ENCODE data around the gene GREB1.

Gene GREB1

DNA sequence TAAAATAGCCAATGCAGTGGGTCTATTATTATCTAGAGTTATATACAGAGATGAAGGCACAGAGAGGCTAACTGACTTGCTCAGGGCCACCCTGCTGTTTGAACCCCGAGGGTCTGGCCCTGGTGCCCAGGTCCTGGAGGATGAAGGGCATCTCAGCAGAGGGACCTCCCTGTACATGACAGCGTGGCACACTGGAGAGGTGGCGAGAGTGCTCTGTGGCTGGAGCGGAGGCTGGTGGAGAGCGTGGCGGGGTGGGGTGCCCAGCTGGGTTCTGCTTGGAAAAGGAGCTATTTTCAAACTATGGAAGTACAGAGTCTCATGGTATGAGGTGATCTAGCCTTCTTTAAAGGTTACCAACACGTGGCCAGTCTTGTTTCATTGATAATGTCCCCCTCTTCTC, 35.8 kb downstream of the GREB1 start:
- Histone ChIP-seq H3K27me3 (peaks cover 0 to 12% of the 10 kb centered on the region in 2 donors), H3K27ac (no peak overlapping the region), H3K4me1 (no peaks in the 10 kb centered on the region), H3K4me3 (no peak overlapping the region), H3K9me3 (no peaks in the 10 kb centered on the region), H3K36me3 (no peaks in the 10 kb centered on the region)
- DNase-seq = peak in 1 of 2 donors; percentile 47
- TF ChIP-seq CTCF (IDR thresholded peaks at IDR 0.05) = no peak
- intact Hi-C loops (cut with DNase I; ENCODE audit: low total_unique reads) = no loop called here

DNA sequence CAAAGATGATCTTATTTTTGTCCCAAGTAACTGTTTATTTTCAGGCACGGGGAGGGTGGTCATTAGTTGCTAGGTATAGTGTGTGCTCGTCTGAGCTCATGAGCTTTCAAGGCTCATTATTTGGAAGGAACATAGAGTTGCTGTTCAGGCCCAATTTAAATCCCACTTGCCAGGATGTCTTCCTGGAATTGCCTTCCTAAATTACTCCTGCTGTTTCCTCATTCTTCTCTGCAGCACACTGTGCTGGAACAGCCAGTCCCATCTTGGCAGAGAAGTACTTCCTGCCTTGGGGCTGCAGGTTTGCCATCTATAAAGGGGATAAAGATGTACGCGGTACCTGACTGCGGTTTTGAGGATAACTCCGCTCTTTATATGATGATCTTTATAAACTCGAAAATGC, 37.3 kb downstream of the GREB1 start:
- intact Hi-C loops (cut with DNase I; ENCODE audit: low total_unique reads) = no loop called here

GRCh38 chr2:11572996-11573395, 39.2 kb downstream of the GREB1 start:
- DNase-seq = peak in 1 of 2 donors; percentile 31
- H3K4me3 ChIP-seq = no peak overlapping the region
- intact Hi-C loops (cut with DNase I; ENCODE audit: low total_unique reads) = no loop called here

More for the DNA sequence above, 37.3 kb downstream of the GREB1 start:
- H3K9me3 ChIP-seq = no peaks in the 10 kb centered on the region
- no peak for TF ChIP-seq CTCF (IDR thresholded peaks at IDR 0.05)
- peaks cover 0 to 12% of the 10 kb centered on the region in 2 donors for H3K27me3 ChIP-seq
- no peaks in the 10 kb centered on the region for H3K4me1 ChIP-seq
- no peak overlapping the region for H3K4me3 ChIP-seq
- no peak overlapping the region for H3K27ac ChIP-seq
- no peaks in the 10 kb centered on the region for H3K36me3 ChIP-seq
- DNase-seq = peak; percentile 31 to 33

GRCh38 chr2:11573418-11574175, 39.8 kb downstream of the GREB1 start:
- intact Hi-C loops (cut with DNase I; ENCODE audit: low total_unique reads) = no loop called here
- H3K36me3 ChIP-seq = no peaks in the 10 kb centered on the region
- H3K4me1 ChIP-seq = no peaks in the 10 kb centered on the region
- no peaks in the 10 kb centered on the region for H3K9me3 ChIP-seq
- no peak for DNase-seq
- H3K4me3 ChIP-seq = no peak overlapping the region
- TF ChIP-seq CTCF (IDR thresholded peaks at IDR 0.05) = no peak
- no peak overlapping the region for H3K27ac ChIP-seq
- H3K27me3 ChIP-seq = peaks cover 0 to 9% of the 10 kb centered on the region in 2 donors

More at GRCh38 chr2:11572996-11573395, 39.2 kb downstream of the GREB1 start:
- Histone ChIP-seq H3K27ac (no peak overlapping the region), H3K9me3 (no peaks in the 10 kb centered on the region), H3K27me3 (peaks cover 0 to 12% of the 10 kb centered on the region in 2 donors), H3K4me1 (no peaks in the 10 kb centered on the region), H3K36me3 (no peaks in the 10 kb centered on the region)
- no peak for TF ChIP-seq CTCF (IDR thresholded peaks at IDR 0.05)

DNA sequence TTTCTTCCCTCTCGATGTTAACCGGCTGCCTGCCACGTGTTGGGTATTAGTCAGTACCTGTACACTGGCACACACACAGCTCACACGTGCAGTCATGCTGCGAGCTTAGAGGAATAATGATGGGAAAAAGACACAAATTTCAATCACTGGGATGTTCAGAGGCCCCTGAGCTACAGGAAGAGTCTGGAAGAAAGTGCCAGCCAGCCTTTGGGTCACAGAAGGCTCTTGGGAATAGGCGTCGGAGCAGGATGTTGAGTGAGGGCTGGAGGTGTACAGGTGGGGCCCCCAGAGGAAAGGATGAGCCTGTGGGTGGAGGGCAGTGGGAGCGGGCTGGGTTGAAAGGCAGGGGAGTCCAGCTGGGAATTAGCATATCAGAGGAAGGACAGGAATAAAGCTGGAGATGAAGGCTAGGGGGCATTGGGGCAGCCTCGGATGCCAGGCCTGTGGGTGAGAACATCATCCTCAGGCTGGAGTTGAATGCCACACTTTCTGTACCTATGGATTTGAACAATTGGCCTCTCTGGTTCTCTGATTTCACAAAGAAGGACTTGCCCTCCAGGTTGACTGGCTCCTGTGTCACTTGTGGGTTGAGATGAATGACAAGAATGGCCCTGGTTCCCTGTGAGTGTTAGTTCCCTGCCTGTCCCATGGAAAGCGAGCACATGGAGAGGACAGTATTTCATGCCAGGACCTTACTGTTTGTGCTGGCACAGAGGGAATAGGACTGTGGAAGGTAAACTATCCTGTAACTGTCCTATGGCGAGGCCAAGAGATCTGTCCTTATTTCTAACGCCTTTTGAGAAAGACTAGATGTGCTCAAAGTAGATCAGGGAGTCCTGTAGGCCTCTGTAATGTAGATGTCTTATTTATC, 40.6 kb downstream of the GREB1 start:
- Histone ChIP-seq H3K36me3 (no peaks in the 10 kb centered on the region), H3K4me1 (no peaks in the 10 kb centered on the region), H3K4me3 (no peak overlapping the region), H3K9me3 (no peaks in the 10 kb centered on the region), H3K27me3 (peaks cover 0 to 4% of the 10 kb centered on the region in 2 donors), H3K27ac (no peak overlapping the region)
- intact Hi-C loops (cut with DNase I; ENCODE audit: low total_unique reads) = no loop called here
- no peak for TF ChIP-seq CTCF (IDR thresholded peaks at IDR 0.05)
- DNase-seq = no peak
